WTC11 (cell line): ENCODE measurements around the gene MYBPH. TPM values are rescaled to one million over a fixed set of nuclear protein-coding genes. Genes with fewer than 3 reads are reported as not detected.

Experiments
- ATAC-seq: fragments of 200-7000 bp; cut with Tn5 transposase; 2 replicates; pipeline ENCODE4 v1.10.0; 2021; ENCODE audit warnings: mild to moderate bottlenecking, moderate library complexity
- CTCF ChIA-PET: fragments of 300-600 bp; sonication (Branson Sonifier 250); formaldehyde crosslinking; loops from one replicate; lab custom pipeline; 2021; ENCODE audit warnings: antibody characterized with exemption; lab: Charles Lee
- POLR2A ChIA-PET: fragments of 350-600 bp; sonication (Branson Sonifier 250); formaldehyde crosslinking; loops from one replicate; lab custom pipeline; 2021; ENCODE audit warnings: antibody characterized with exemption; lab: Charles Lee
- DNase-seq: peaks from one replicate; pipeline ENCODE4 v3.0.0; 2021; ENCODE audit warnings: low spot score
- H3K27ac Mint-ChIP-seq: 2 replicates; pipeline ENCODE4 v1.8.0; 2021; ENCODE audit warnings: mixed read lengths
- H3K27me3 Mint-ChIP-seq: 2 replicates; pipeline ENCODE4 v1.8.0; 2021; ENCODE audit warnings: low read depth, mild to moderate bottlenecking, moderate library complexity, mixed read lengths
- H3K36me3 Mint-ChIP-seq: 2 replicates; pipeline ENCODE4 v1.8.0; 2021; ENCODE audit warnings: mixed read lengths
- H3K4me1 Mint-ChIP-seq: 2 replicates; pipeline ENCODE4 v1.8.0; 2022; ENCODE audit warnings: mixed read lengths
- H3K4me3 Mint-ChIP-seq: 2 replicates; pipeline ENCODE4 v1.8.0; 2021; ENCODE audit warnings: mild to moderate bottlenecking, moderate library complexity, mixed read lengths
- H3K9me3 Mint-ChIP-seq: 2 replicates; pipeline ENCODE4 v1.8.0; 2021; ENCODE audit warnings: mixed read lengths
- AR ChIP-seq: fragments of 250-450 bp; sonication (Bioruptor Pico); IDR thresholded peaks from 2 replicates; pipeline ENCODE4 v1.9.0; 2021; ENCODE audit warnings: mild to moderate bottlenecking
- ATF6 ChIP-seq: sonication (generic); formaldehyde crosslinking; IDR thresholded peaks from 2 replicates; pipeline ENCODE4 v1.8.1; 2023; ENCODE audit warnings: mild to moderate bottlenecking, missing genetic modification reagents
- FOXJ3 ChIP-seq: sonication (generic); formaldehyde crosslinking; IDR thresholded peaks from 2 replicates; pipeline ENCODE4 v1.9.0; 2021; ENCODE audit warnings: missing genetic modification reagents, mild to moderate bottlenecking, borderline replicate concordance
- GABPB1 ChIP-seq: sonication (generic); formaldehyde crosslinking; IDR thresholded peaks from 2 replicates; pipeline ENCODE4 v1.8.1; 2023; ENCODE audit warnings: mild to moderate bottlenecking, missing genetic modification reagents
- HMGA2 ChIP-seq: fragments of 250-450 bp; sonication (Bioruptor Pico); IDR thresholded peaks from 2 replicates; pipeline ENCODE4 v1.4.0; 2021; ENCODE audit warnings: mild to moderate bottlenecking, moderate library complexity
- JAZF1 ChIP-seq: fragments of 250-450 bp; sonication (Bioruptor Pico); IDR thresholded peaks from 2 replicates; pipeline ENCODE4 v1.9.0; 2021; ENCODE audit warnings: moderate library complexity, mild to moderate bottlenecking, inconsistent platforms
- MYBL2 ChIP-seq: sonication (generic); formaldehyde crosslinking; IDR thresholded peaks from 2 replicates; pipeline ENCODE4 v1.8.1; 2023; ENCODE audit warnings: mild to moderate bottlenecking, moderate library complexity, missing genetic modification reagents
- PREB ChIP-seq: sonication (generic); formaldehyde crosslinking; IDR thresholded peaks from 2 replicates; pipeline ENCODE4 v1.8.1; 2022; ENCODE audit warnings: mild to moderate bottlenecking, missing genetic modification reagents, moderate library complexity, borderline replicate concordance
- TCF7 ChIP-seq: sonication (generic); formaldehyde crosslinking; IDR thresholded peaks from 2 replicates; pipeline ENCODE4 v1.8.0; 2022; ENCODE audit warnings: mild to moderate bottlenecking, low read depth, missing genetic modification reagents, moderate library complexity
- TEAD1 ChIP-seq: sonication (generic); formaldehyde crosslinking; IDR thresholded peaks from 2 replicates; pipeline ENCODE4 v1.8.0; 2022; ENCODE audit warnings: mild to moderate bottlenecking, missing genetic modification reagents
- ZBTB43 ChIP-seq: sonication (generic); formaldehyde crosslinking; IDR thresholded peaks from 2 replicates; pipeline ENCODE4 v1.8.1; 2023; ENCODE audit warnings: mild to moderate bottlenecking, missing genetic modification reagents
- ZNF121 ChIP-seq: sonication (generic); formaldehyde crosslinking; IDR thresholded peaks from 2 replicates; pipeline ENCODE4 v1.8.0; 2023; ENCODE audit warnings: missing genetic modification reagents
- ZNF138 ChIP-seq: sonication (generic); formaldehyde crosslinking; conservative IDR thresholded peaks from 2 replicates; pipeline ENCODE4 v1.8.1; 2022; ENCODE audit warnings: mild to moderate bottlenecking, moderate library complexity, missing genetic modification reagents
- ZNF317 ChIP-seq: sonication (generic); formaldehyde crosslinking; IDR thresholded peaks from 2 replicates; pipeline ENCODE4 v1.8.1; 2023; ENCODE audit warnings: low read depth, mild to moderate bottlenecking, moderate library complexity, missing genetic modification reagents, borderline replicate concordance
- ZNF396 ChIP-seq: fragments of 250-450 bp; sonication (Bioruptor Pico); IDR thresholded peaks from 2 replicates; pipeline ENCODE4 v1.8.0; 2021; ENCODE audit warnings: mild to moderate bottlenecking, moderate library complexity, borderline replicate concordance
- ZNF512 ChIP-seq: sonication (generic); formaldehyde crosslinking; IDR thresholded peaks from 2 replicates; pipeline ENCODE4 v1.8.1; 2022; ENCODE audit warnings: missing genetic modification reagents, borderline replicate concordance
- ZNF532 ChIP-seq: fragments of 250-450 bp; sonication (Bioruptor Pico); IDR thresholded peaks from 2 replicates; pipeline ENCODE4 v1.9.0; 2021; ENCODE audit warnings: mild to moderate bottlenecking, borderline replicate concordance
- total RNA-seq: library from RNA; stranded (reverse); gene quantifications from 3 replicates; pipeline ENCODE4 v1.2.3, GENCODE V29; 2021

Gene MYBPH
- total RNA-seq, 1 experiment from 2014 or later: not detected

GRCh38 chr1:203182387-203182953 lies 6.8 kb upstream of the MYBPH start:
- H3K27ac Mint-ChIP-seq: no peak overlapping the region
- no peaks in the 10 kb centered on the region for H3K36me3 Mint-ChIP-seq
- CTCF ChIA-PET: interaction anchor here (1.3 to 2.4 kb wide), 4 partner anchors 11 to 85 kb away, joined by 4 to 14 read pairs (median 7); no protein-coding TSS in a partner anchor
- H3K4me3 Mint-ChIP-seq: no peak overlapping the region
- POLR2A ChIA-PET: no interaction called here
- no peak for DNase-seq
- no peaks in the 10 kb centered on the region for H3K9me3 Mint-ChIP-seq
- peaks cover 39% of the 10 kb centered on the region for H3K4me1 Mint-ChIP-seq
- ATAC-seq: no peak
- TF ChIP-seq ZBTB43 (CRISPR knock-in tag) (no peak), ZNF317 (CRISPR knock-in tag) (no peak), GABPB1 (no peak), PREB (CRISPR knock-in tag) (no peak), JAZF1 (CRISPR knock-in tag) (no peak), ZNF121 (CRISPR knock-in tag) (no peak), FOXJ3 (CRISPR knock-in tag) (no peak)
- peaks cover 2% of the 10 kb centered on the region; the same call in 1 of the 2 replicates for H3K27me3 Mint-ChIP-seq

- CTCF ChIA-PET: interaction anchor here (1.3 to 2.4 kb wide), 5 partner anchors 10 to 86 kb away, joined by 3 to 14 read pairs (median 7); no protein-coding TSS in a partner anchor
- no peak for ATAC-seq
- no peak overlapping the region for H3K27ac Mint-ChIP-seq
- no peaks in the 10 kb centered on the region for H3K36me3 Mint-ChIP-seq
- no peak for DNase-seq
- peaks cover 32% of the 10 kb centered on the region for H3K4me1 Mint-ChIP-seq
- POLR2A ChIA-PET: no interaction called here
- no peak overlapping the region for H3K4me3 Mint-ChIP-seq
- no peaks in the 10 kb centered on the region for H3K9me3 Mint-ChIP-seq
- peaks cover 2% of the 10 kb centered on the region; the same call in 1 of the 2 replicates for H3K27me3 Mint-ChIP-seq
- TF ChIP-seq ZBTB43 (CRISPR knock-in tag) (no peak), ZNF396 (CRISPR knock-in tag) (no peak), TEAD1 (CRISPR knock-in tag) (no peak), AR (CRISPR knock-in tag) (no peak), JAZF1 (CRISPR knock-in tag) (no peak), TCF7 (CRISPR knock-in tag) (no peak), ATF6 (CRISPR knock-in tag) (no peak), ZNF532 (CRISPR knock-in tag) (no peak), ZNF138 (CRISPR knock-in tag) (no peak), MYBL2 (no peak), HMGA2 (CRISPR knock-in tag) (no peak), ZNF512 (no peak)
Observed at GRCh38 chr1:203181586-203182386, 6.2 kb upstream of the MYBPH start.
